Smooth muscle cell (in vitro differentiated cells): ENCODE data around the gene CYP4F2. TPM values are rescaled to one million over a fixed set of nuclear protein-coding genes. Genes with fewer than 3 reads are reported as not detected.
"Not testable (repeated sequence)": the region's sequence is repeated elsewhere in the genome, so short reads cannot be mapped to it uniquely, and the experiment has no call there.

Experiments used
- DNase-seq: peaks from one replicate; lab custom pipeline; 2025; ENCODE audit not compliant: unreplicated experiment; lab: John Stamatoyannopoulos, UW
- H2AFZ ChIP-seq: fragments of 200-600 bp; sonication (generic); 2 replicates; pipeline ENCODE4 v1.6.0; 2016; ENCODE audit warnings: antibody characterized with exemption, low read depth, mild to moderate bottlenecking
- H3F3A ChIP-seq: fragments of 200-600 bp; sonication (generic); 2 replicates; pipeline ENCODE4 v1.6.0; 2017; ENCODE audit warnings: antibody characterized with exemption, low read depth
- H3K27ac ChIP-seq: fragments of 200-600 bp; sonication (generic); 2 replicates; pipeline ENCODE4 v1.5.1; 2016; ENCODE audit warnings: low read depth, mild to moderate bottlenecking
- H3K27me3 ChIP-seq: fragments of 200-600 bp; sonication (generic); 2 replicates; pipeline ENCODE4 v1.6.1; 2016; ENCODE audit warnings: low read depth, mild to moderate bottlenecking
- H3K36me3 ChIP-seq: fragments of 200-600 bp; sonication (generic); 2 replicates; pipeline ENCODE4 v1.5.1; 2016; ENCODE audit warnings: low read depth
- H3K4me1 ChIP-seq: fragments of 200-600 bp; sonication (generic); 2 replicates; pipeline ENCODE4 v1.5.1; 2016; ENCODE audit warnings: low read depth
- H3K4me2 ChIP-seq: fragments of 200-600 bp; sonication (generic); 2 replicates; pipeline ENCODE4 v1.6.0; 2016; ENCODE audit warnings: mild to moderate bottlenecking
- H3K4me3 ChIP-seq: fragments of 200-600 bp; sonication (generic); 2 replicates; pipeline ENCODE4 v1.5.1; 2016; ENCODE audit warnings: mild to moderate bottlenecking
- H3K79me2 ChIP-seq: fragments of 200-600 bp; sonication (generic); 2 replicates; pipeline ENCODE4 v1.6.0; 2016; ENCODE audit warnings: low read depth, mild to moderate bottlenecking
- H3K9ac ChIP-seq: fragments of 200-600 bp; sonication (generic); 2 replicates; pipeline ENCODE4 v1.6.0; 2016; ENCODE audit warnings: low read depth
- H3K9me3 ChIP-seq: fragments of 200-600 bp; sonication (generic); replicated peaks from 2 replicates; pipeline ENCODE4 v1.5.1; 2016; ENCODE audit warnings: low read depth
- H4K20me1 ChIP-seq: fragments of 200-600 bp; sonication (generic); 2 replicates; pipeline ENCODE4 v1.6.0; 2016; ENCODE audit warnings: low read depth
- WGBS: methylation state at CpG from one replicate; pipeline ENCODE4 v1.1.7; 2016; ENCODE audit warnings: low lambda C conversion rate; 5-methylcytosine and 5-hydroxymethylcytosine counted together
- polyA plus RNA-seq: library from polyadenylated mRNA; unstranded; fragments of >200 nt; fragmentation: Nextera tagmentation; extraction: Ambion mirVana; gene quantifications from 2 replicates; pipeline ENCODE4 v1.2.1, GENCODE V29; 2016
- total RNA-seq: library from RNA; depleted of rRNA; stranded (reverse); fragments of >200 nt; gene quantifications from 2 replicates; pipeline ENCODE4 v1.2.3, GENCODE V29; 2014
- TF ChIP-seq, protein P1 (sequence below): fragments of 200-600 bp; sonication (generic); IDR thresholded peaks from 2 replicates; pipeline ENCODE4 v1.5.1; 2017; ENCODE audit warnings: borderline replicate concordance, mild to moderate bottlenecking, antibody characterized with exemption; ENCODE audit not compliant: insufficient read depth, poor library complexity, severe bottlenecking

Gene CYP4F2
- total and polyA plus RNA-seq, 2 experiments from 2014 or later, result not detected

DNA sequence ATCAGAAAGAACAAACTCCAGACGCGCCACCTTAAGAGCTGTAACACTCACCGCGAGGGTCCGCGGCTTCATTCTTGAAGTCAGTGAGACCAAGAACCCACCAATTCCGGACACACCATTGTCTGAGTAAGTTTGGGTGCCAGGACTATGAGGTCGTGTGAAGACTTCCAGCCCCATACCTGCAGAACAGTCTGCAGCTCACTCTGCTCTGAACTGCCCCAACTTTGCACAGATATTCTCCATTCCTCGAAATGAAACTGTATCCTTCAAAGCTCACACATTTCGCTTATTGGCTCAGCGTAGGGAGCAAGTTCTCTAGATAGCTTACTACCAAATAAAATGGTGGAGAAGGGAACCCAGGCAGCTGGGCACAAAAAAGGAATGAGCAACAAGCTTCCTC lies 2.6 kb upstream of the CYP4F2 start:
- H3K4me1 ChIP-seq, result no peaks in the 10 kb centered on the region
- no peak overlapping the region for H3K4me2 ChIP-seq
- 80% methylated on average over 11 of the region's 11 CpGs for WGBS
- H3K36me3 ChIP-seq, result no peaks in the 10 kb centered on the region
- DNase-seq, result no peak
- no peaks in the 10 kb centered on the region for H3F3A ChIP-seq
- H3K79me2 ChIP-seq, result no peaks in the 10 kb centered on the region
- H3K9me3 ChIP-seq, result peaks cover 4% of the 10 kb centered on the region
- no peak overlapping the region for H3K4me3 ChIP-seq
- no peaks in the 10 kb centered on the region for H4K20me1 ChIP-seq
- TF ChIP-seq, protein P1, sequence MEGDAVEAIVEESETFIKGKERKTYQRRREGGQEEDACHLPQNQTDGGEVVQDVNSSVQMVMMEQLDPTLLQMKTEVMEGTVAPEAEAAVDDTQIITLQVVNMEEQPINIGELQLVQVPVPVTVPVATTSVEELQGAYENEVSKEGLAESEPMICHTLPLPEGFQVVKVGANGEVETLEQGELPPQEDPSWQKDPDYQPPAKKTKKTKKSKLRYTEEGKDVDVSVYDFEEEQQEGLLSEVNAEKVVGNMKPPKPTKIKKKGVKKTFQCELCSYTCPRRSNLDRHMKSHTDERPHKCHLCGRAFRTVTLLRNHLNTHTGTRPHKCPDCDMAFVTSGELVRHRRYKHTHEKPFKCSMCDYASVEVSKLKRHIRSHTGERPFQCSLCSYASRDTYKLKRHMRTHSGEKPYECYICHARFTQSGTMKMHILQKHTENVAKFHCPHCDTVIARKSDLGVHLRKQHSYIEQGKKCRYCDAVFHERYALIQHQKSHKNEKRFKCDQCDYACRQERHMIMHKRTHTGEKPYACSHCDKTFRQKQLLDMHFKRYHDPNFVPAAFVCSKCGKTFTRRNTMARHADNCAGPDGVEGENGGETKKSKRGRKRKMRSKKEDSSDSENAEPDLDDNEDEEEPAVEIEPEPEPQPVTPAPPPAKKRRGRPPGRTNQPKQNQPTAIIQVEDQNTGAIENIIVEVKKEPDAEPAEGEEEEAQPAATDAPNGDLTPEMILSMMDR, result no peak
- no peak overlapping the region for H2AFZ ChIP-seq
- no peak overlapping the region for H3K9ac ChIP-seq
- no peaks in the 10 kb centered on the region for H3K27me3 ChIP-seq
- no peak overlapping the region for H3K27ac ChIP-seq

DNA sequence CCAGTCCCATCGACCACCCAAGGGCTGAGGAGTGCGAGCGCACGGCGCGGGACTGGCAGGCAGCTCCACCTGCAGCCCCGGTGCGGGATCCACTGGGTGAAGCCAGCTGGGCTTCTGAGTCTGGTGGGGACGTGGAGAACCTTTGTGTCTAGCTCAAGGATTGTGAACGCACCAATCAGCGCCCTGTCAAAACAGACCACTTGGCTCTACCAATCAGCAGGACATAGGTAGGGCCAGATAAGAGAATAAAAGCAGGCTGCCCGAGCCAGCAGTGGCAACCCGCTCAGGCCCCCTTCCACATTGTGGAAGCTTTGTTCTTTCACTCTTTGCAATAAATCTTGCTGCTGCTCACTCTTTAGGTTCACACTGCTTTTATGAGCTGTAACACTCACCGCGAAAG lies 2.2 kb upstream of the CYP4F2 start:
- not testable (repeated sequence) for H3K79me2 ChIP-seq, H3K4me1 ChIP-seq, H3K27ac ChIP-seq, DNase-seq, H3K9ac ChIP-seq, H3K9me3 ChIP-seq, H3K27me3 ChIP-seq, H3K36me3 ChIP-seq, H4K20me1 ChIP-seq, H3K4me2 ChIP-seq, H2AFZ ChIP-seq, H3F3A ChIP-seq, H3K4me3 ChIP-seq
- 85% methylated on average over 15 of the region's 15 CpGs for WGBS

DNA sequence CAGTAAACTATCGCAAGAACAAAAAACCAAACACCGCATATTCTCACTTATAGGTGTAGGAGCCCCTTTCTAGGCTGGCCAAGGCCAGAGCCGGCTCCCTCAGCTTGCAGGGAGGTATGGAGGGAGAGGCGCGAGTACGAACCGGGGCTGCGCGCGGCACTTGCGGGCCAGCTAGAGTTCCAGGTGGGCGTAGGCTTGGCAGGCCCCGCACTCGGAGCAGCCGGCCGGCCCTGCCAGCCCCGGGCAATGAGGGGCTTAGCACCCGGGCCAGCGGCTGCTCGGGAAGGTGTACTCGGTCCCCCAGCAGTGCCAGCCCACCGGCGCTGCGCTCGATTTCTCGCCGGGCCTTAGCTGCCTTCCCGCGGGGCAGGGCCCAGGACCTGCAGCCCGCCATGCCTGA lies 1.7 kb upstream of the CYP4F2 start:
- H3K4me1 ChIP-seq, H3K79me2 ChIP-seq, H3K4me3 ChIP-seq, H3K27me3 ChIP-seq, H3F3A ChIP-seq, H4K20me1 ChIP-seq, H3K9me3 ChIP-seq, H3K27ac ChIP-seq, H3K36me3 ChIP-seq, H2AFZ ChIP-seq, H3K9ac ChIP-seq, DNase-seq, H3K4me2 ChIP-seq: not testable (repeated sequence)
- 95% methylated on average over 30 of the region's 30 CpGs for WGBS

DNA sequence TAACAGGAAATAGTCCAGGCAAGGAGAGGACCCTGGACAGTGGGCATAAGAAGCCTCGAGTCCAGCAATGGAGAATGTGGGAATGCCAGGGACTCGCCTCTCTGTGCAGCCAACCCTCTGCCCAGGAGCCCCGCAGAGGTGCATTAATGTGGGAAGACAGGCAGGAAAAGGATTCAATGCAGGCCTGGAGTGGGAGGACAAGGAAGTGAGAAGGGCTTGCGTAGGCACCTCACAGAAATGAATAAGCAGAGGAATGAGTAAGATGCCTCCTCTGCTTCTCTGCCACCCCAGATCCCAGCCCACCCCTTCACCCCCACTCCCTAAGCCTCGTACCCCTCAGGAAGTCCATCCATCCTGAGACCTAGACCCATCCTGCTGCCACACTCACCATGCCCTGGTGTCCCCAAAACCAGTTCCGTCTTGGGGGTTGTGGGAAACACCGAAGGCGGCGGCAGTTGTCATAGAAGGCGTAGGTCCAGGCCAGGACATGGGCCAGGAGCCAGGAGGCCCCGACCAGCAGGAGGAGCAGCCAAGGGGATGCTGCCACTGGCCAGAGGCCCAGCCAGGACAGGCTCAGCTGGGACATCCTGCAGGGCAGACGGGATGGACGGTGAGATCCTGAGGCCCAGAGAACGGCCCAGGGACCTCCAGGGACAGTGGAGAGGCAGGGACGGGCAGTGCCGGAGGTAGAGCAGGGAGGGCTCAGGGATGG lies 692 bp downstream of the CYP4F2 start:
- H3K36me3 ChIP-seq, result no peaks in the 10 kb centered on the region
- no peaks in the 10 kb centered on the region for H3K4me1 ChIP-seq
- no peaks in the 10 kb centered on the region for H3K9me3 ChIP-seq
- no peak overlapping the region for H3K27ac ChIP-seq
- no peak for DNase-seq
- no peak overlapping the region for H3K4me2 ChIP-seq
- WGBS, result 78% methylated on average over 16 of the region's 16 CpGs
- no peak overlapping the region for H3K9ac ChIP-seq
- H3K27me3 ChIP-seq, result no peaks in the 10 kb centered on the region
- TF ChIP-seq, protein P1, result no peak
- H4K20me1 ChIP-seq, result no peaks in the 10 kb centered on the region
- no peak overlapping the region for H3K4me3 ChIP-seq
- H3F3A ChIP-seq, result no peaks in the 10 kb centered on the region
- H3K79me2 ChIP-seq, result no peaks in the 10 kb centered on the region
- no peak overlapping the region for H2AFZ ChIP-seq
